ENCODE results near the gene GOPC. TPM values are rescaled to one million over a fixed set of nuclear protein-coding genes. Genes with fewer than 3 reads are reported as not detected.

The GOPC gene
- total RNA-seq, result 46.5 and 80.9 TPM in 2 replicates

DNA sequence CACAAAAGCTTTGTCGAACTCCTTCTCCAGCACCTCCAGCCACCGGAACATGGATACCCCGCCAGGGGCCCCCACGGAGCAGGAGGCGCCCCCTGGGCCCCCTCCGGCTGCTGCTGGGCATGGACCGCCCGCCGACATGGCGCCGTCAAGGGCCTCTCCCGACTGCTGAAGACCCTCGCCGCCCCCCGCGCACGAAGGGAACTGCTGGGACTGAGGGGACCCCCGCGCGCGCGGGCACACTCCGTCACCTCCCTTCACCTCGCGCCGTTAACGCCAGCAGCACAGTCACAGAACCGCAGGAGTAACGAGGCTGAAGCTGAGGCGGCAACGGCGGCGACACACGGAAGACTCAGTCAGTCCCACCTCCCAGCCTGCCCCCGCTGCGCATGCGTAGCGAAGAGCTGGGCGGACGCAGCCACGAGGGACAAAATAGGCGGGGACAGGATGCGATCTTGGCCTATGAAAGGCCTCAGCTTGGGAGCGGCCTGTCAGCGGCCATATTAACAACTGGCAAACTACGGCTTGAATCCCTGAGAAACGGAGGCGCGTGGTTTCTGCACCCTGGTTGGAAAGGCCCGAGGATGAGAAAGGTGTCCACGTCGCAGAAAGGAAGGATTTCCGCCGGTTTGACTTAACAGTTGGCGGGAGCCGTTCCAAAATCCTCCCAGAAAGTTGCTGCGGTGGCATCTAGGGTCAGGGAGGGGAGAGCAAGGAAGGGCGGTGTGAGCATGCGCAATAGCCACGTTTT, at the start of gene GOPC:
TSS of gene GOPC (minus strand) at position 361 of the 748 bp plus-strand sequence. CDS start at position 138, 223 bp downstream.

Other genes starting within 250 kb of the GOPC start
- gene ROS1, start 176.6 kb downstream of the GOPC start, total RNA-seq, result under 0.01 and 0.57 TPM in 2 replicates
- gene DCBLD1, start 119.8 kb downstream of the GOPC start, total RNA-seq, result 33.8 and 80.2 TPM in 2 replicates
- 36.5 and 39.0 TPM in 2 replicates for gene NUS1, start 73.0 kb upstream of the GOPC start, total RNA-seq